HepG2 (cell line): Measurements from ENCODE around the gene CCL22. TPM values are rescaled to one million over a fixed set of nuclear protein-coding genes. Genes with fewer than 3 reads are reported as not detected.
A peak's percentile ranks its signal among the peaks of the same experiment; 100 is the strongest.

Experiments
- BHLHE40 ChIP-seq: IDR thresholded peaks from 2 replicates; pipeline ENCODE4 v1.6.1; 2011; ENCODE audit warnings: low read length, improper control_type of control experiment
- GZF1 ChIP-seq: sonication (generic); formaldehyde crosslinking; IDR thresholded peaks from 2 replicates; pipeline ENCODE4 v1.5.1; 2020; ENCODE audit warnings: mild to moderate bottlenecking, missing genetic modification reagents
- IKZF4 ChIP-seq: sonication (generic); formaldehyde crosslinking; IDR thresholded peaks from 2 replicates; pipeline ENCODE4 v1.5.1; 2020; ENCODE audit warnings: borderline replicate concordance, mild to moderate bottlenecking, low read depth, missing genetic modification reagents; ENCODE audit errors: not compliant biosample characterization
- MLX ChIP-seq: IDR thresholded peaks from 2 replicates; pipeline ENCODE4 v1.6.1; 2016
- PAXIP1 ChIP-seq: sonication (generic); formaldehyde crosslinking; conservative IDR thresholded peaks from 2 replicates; pipeline ENCODE4 v1.4.0; 2020; ENCODE audit warnings: mild to moderate bottlenecking, missing genetic modification reagents, moderate library complexity
- SMAD3 ChIP-seq: sonication (generic); formaldehyde crosslinking; IDR thresholded peaks from 2 replicates; pipeline ENCODE4 v1.4.0; 2020; ENCODE audit warnings: missing genetic modification reagents
- ZNF407 ChIP-seq: sonication (generic); formaldehyde crosslinking; IDR thresholded peaks from one replicate; pipeline ENCODE4 v1.5.1; 2020; ENCODE audit warnings: mild to moderate bottlenecking, missing genetic modification reagents; ENCODE audit errors: not compliant biosample characterization
- ZNF687 ChIP-seq: sonication (generic); formaldehyde crosslinking; IDR thresholded peaks from 2 replicates; pipeline ENCODE4 v1.5.1; 2020; ENCODE audit warnings: mild to moderate bottlenecking, missing genetic modification reagents, moderate library complexity
- ZNF784 ChIP-seq: sonication (generic); formaldehyde crosslinking; IDR thresholded peaks from 2 replicates; pipeline ENCODE4 v1.5.1; 2020; ENCODE audit warnings: missing genetic modification reagents, mild to moderate bottlenecking, borderline replicate concordance
- polyA plus RNA-seq, 8 experiments: library from polyadenylated mRNA; depleted of rRNA in 3 of 8; stranded (reverse) in 7 of 8; unstranded in 1 of 8; fragments of >200 nt; fragmentation: Illumina TruSeq in 4 of 8; extraction: Trizol in 4 of 8; gene quantifications; 2 replicates each; pipeline versions ENCODE4 v1.2.1 to v1.2.3, GENCODE V29; 2011 to 2016; ENCODE audit warnings: low read depth in 4 of 8, missing spikeins in 1 of 8, mixed read lengths in 1 of 8; ENCODE audit not compliant: insufficient read depth in 1 of 8
- total RNA-seq, 5 experiments: library from RNA; depleted of rRNA; stranded (reverse); fragments of >200 nt; fragmentation: Illumina TruSeq; extraction: Trizol; gene quantifications; 2 replicates each; pipeline ENCODE4 v1.2.3, GENCODE V29; 2016; ENCODE audit warnings: low read depth in 1 of 5

CCL22 gene
- total and polyA plus RNA-seq, 2 of the 13 experiments (the other 11 are each of a cell fraction or from before 2014, with no cell fraction given), result not detected

GRCh38 chr16:57377080-57377841, 18.7 kb downstream of the CCL22 start (continued):
- TF ChIP-seq BHLHE40 (peak; percentile 69), PAXIP1 (CRISPR knock-in tag) (peak; percentile 36; the same call in 1 of the 2 replicates), IKZF4 (CRISPR knock-in tag) (no peak), ZNF687 (peak; percentile 50), ZNF784 (CRISPR knock-in tag) (no peak), ZNF407 (CRISPR knock-in tag) (no peak), SMAD3 (0 out of 2 replicates have a peak, but pooled peaks have one; percentile 58), MLX (CRISPR knock-in tag) (peak; percentile 73), GZF1 (CRISPR knock-in tag) (0 out of 2 replicates have a peak, but pooled peaks have one; percentile 46)
